Stimulated activated CD4-positive, alpha-beta T cell treated with anti-CD3 and anti-CD28 coated beads, Interleukin-4, amount 100 ng/mL, for 24 hours (primary cell): ENCODE data around the gene RPLP2.
A peak's percentile ranks its signal among the peaks of the same experiment; 100 is the strongest.

Experiments used
- DNase-seq: peaks from one replicate; pipeline ENCODE4 v3.0.0-alpha.2; 2020

Gene RPLP2

DNA sequence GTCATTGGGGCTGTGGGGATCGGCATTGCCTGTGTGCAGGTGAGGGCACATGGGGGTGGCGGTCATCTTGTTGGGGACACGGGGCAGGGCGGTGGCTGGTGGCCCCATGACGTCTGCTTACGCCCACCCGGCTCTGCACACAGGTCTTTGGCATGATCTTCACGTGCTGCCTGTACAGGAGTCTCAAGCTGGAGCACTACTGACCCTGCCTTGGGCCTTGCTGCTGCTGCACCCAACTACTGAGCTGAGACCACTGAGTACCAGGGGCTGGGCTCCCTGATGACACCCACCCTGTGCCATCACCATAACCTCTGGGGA, 28.2 kb downstream of the RPLP2 start:
- no peak for DNase-seq

DNA sequence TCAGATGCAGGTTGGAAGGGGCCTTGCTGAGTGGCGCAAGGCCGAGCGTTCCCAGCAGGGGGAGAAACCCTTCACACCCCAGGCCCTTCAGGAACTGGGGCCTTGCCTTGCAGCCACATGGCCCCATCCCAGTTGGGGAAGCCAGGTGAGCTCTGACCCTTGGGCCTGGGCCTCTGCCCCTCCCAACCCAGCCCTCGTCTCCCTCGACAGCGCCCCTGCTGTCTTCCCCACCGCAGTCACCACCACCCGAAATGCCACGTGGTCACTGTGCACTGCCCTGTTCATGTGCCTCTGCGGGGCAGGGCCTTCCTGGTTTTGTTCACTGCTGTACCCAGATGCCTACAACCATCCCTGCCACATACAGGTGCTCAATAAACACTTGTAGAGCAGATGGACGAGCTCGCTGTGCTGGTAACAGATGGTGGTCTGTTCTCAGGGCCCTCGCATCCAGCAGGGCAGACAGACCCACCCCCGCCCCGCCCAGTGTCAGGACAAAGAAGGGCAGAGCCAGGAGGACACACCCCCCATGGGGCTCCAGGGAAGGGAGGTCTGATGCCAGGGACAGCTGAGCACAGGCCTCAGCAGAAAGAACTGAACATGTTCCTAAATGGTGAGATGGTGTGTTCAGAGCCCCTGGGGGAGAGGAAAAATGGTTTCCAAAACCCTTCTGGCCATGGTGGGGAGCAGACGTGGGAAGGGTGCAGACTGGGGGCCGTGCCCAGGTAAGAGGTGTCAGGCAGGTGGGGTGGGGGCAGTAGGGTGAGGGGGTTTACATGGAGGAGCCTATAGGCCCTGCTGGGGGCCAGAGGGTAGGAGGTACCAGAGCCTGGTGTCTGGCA, 28.9 kb downstream of the RPLP2 start:
- DNase-seq, result no peak

DNA sequence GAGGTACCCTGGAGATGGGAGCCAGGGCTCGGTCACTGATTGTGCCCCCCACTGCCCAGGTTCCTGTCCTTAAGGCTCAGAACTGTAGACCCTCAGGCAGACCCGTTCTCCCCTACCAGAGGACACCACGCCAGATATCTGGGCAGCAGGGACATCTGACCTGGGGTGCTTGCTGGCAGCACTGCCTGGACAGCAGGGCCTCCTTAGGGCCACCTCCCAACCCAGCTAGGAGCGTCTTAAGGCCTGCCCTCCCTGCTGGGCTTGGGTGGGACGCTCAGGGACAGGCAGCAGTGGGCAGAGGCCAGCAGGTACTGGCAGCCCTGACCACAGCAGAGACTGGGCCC, 29.5 kb downstream of the RPLP2 start:
- no peak for DNase-seq

- no peak for DNase-seq
Measured at GRCh38 chr11:839875-840617, 30.3 kb downstream of the RPLP2 start.

GRCh38 chr11:841981-842369, 32.2 kb downstream of the RPLP2 start:
- DNase-seq, result no peak

DNA sequence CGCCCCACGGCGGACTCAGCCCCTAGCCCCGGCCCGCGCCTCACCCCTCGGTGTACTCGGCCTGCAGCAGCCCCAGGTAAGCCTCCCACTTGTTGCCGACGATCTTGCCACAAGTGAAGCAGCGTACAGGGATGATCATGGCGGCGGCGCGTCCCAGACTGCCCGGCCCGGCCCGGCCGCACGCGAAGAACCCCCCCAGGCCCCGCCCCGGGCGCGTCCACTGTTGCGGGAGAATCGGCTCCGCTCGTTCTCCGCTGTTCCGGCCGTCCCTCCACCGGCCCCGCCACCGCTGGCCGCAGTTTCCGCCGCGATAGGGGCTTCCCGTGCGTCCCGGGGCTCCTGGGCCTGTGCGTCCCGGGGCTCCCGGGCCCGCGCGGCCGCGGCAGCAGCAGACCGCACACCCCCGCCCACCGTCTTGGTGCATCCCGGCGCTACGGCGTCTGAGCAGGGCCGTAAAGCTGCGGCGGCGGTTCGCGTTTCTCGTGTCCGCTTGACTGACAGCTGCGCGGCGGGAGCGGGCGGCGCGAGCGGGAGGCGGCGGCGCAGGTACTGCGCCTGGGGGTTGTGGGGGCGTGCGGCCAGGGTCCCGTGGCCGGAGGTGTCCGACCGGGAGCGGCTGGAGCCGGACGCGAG, 32.7 kb downstream of the RPLP2 start, which contains the start of the genes POLR2L and TSPAN4:
Gene POLR2L, minus strand, starts transcription at position 160 of the 633 bp plus-strand sequence. Its CDS starts 21 bp downstream, at position 139.
Gene TSPAN4, plus strand, starts transcription at position 483 of the 633 bp plus-strand sequence. CDS start 7,453 bp downstream, outside the sequence.
- DNase-seq, result peak; percentile 89

GRCh38 chr11:843086-843734, 33.4 kb downstream of the RPLP2 start:
- no peak for DNase-seq

DNA sequence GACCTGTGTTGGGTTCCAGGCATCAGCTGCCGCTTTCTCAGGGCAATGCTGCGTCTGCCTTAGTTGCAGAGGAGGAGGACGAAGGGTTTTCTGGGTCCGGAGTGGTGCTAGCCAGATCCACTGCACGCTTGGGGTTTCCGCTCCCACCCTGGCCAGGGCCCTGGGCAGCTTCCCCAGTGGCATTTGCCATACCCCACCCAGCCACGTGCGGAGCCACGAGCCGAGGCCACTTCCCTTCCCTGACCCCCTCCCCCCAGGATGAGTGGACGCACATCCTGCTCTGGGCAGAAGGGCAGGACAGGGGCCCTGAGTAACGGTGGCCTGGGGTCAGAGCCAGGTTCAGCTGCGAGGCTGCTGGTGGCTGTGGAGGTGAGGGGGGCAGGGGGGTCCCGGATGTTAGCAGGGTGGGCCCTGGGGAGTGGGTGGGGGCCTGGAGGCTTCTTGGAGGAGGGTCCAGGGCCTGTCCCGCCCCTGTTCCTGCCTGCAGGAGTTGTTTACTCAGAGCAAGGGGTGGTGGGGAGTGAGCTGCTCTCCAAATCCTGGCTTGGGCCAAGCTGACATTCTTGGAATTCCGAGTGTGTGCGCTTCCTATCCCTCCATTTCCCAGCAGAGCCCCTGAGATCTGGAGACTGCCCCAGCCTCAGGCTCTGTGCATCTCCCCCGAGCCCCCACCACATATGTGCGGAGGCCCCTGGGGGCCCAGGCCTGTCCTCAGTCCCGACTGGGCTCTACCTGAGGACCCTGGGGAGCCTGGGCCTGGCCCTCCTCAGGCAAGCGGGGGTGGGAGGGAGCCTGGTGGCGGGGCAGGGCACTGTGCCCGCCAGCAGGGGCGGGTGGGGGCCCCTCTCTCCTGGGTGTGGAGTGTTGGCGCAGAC, 34.3 kb downstream of the RPLP2 start:
- DNase-seq, result no peak

DNA sequence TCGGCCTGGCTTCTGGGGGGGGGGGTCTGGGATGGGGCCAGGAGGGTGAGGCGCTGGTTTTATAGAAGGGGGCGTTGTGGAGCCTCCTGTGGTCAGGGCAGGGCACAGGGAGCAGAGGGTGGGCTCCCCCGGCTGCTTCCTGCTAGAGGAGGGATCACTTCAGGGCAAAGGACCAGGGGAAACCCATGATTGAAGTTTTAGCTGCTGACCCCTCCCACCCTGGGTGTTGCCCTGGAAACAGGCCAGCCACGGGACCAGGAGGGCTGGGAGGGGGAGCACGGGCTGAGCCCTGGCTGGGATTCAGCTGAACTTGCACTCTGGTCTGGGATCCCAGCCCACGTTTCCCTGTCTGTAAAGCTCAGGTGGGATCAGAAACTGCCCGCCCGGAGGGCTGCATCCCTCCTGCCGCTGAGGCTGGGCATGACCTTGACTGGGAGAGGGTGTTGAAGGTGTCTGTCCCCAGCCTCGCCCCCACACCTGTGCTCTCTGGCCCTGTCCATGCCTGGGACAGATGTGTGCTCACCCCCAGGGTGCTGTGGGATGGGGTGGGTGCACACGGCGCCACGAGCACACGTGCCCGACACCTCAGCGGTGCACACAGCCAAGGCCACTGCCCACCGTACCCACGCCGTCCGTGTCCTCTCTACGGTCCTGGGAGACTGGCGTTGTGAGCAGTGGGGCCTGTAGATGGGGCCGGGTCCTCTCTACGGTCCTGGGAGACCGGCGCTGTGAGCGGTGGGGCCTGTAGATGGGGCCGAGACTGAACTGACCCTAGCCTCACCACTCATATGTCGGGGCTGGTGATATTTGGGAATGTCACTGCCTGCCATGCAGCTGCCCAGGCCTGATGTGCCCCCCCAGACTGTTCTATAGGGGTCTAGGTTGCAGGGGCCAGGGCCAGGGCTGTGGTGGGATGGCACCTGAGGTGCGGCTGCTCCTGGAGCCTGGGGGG, 35.2 kb downstream of the RPLP2 start:
- DNase-seq, result no peak

DNA sequence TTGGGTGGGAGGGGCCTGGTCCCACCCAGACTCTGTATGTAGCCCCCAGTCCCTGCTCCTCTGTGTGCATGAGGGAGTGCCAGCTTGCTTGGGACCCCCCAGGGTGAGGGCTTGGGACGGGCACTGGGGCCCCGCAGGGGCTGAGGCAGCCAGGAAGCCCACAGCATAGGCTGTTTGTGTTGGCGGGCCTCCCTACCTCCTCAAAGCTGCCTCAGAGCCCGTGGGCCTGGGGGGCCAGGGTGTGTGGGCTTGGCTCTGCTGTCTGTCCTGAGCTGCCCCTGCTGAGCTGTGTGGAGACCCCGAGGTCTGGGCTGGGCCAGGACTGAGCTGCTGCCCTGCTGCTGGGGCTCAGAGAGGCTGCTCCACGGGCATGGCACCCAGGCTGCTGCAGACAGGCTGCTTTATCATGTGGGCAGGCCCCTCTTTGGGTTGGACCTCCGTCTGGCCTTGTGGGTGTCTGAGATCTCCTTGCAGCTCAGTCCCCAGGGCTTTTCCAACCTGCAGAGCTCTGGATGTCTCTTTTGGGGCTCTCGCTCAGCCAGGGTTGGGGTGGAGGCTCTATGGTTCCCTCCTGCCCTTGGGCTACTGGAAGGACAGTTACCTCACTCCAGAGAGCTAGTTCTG, 36.2 kb downstream of the RPLP2 start:
- no peak for DNase-seq

GRCh38 chr11:846496-847098, 36.8 kb downstream of the RPLP2 start:
- no peak for DNase-seq

DNA sequence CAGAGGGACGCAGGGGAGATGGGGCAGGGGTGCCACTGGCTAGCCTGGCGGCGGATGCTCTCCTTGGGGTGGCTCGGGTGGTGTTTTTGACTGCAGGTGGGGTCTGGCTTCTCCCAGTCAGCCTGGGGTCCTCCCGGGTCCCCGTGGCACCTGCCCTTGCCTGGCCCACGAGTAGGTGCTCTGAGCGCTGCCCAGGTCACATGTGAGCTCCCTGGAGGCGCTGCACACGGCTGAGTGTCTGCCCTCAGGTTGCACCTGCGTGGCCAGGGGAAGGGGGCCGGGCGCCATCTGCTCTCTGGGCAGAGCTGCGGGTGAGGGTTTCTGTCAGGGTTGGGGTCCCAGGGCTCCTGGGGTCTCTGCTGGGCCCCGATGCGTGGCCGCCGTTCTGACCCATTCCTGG, 38.1 kb downstream of the RPLP2 start:
- DNase-seq, result no peak

DNA sequence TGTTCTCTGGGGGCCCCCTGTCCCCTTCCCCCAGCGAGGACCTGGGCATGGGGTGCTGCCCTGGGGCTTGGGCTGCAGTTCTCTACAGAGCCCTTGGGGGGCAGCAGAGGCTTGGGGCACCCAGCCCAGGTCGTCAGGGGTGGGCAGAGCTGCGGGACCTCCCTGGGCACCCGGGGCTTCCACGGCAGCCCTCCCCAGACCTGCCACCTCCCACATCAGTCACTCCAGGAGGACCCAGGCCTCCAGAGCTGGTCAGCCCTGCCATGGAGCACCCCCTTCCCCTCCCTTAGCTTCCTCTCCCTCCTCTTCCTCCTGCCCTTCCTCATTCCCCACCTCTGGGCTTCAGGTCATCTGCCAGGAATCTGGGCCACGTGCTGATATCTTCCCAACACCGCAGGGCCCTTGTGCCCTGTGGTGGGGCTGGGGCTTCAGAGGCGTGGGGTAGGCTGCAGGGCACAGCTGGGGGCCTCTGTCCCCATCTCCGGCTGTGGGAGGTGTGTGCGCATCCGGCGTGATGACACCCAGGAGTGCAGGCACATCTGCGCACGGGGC, 38.7 kb downstream of the RPLP2 start:
- peak; percentile 71 for DNase-seq

DNA sequence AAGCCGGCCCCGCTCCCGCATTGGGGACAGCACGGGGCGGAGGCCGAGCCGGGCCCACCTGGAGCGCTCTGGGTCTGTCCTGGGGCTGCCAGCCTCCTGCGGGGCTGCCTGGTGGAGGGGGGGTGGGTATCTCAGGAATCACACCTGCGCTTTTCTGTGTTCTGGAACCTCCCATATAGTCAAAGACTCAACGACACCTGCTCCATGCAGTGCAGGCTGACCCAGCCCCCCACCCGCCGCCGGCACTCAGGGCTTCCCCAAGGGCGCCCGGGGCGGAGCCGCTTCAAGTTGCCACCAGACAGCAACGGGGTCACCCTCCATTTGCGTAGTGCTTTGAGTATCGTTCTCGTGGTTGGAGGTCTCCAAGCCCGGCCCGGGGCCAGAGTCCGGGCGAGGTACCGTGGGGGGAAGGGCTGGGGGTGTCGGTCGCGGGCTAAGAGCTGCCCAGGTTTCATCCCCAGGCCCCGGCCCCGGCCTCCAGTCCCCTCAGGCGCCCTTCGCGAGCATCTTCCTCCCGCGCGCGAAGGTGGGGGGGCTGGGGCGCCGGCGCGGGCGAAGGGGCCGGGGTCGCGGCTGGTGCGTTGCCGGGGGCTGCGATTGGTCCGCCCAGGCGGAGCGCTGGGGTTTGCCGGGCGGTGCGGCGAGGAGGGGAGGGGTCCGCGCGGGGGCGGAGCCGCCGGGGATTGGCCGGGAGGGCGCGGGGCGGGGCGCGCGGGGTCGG, 39.5 kb downstream of the RPLP2 start:
- no peak for DNase-seq

DNA sequence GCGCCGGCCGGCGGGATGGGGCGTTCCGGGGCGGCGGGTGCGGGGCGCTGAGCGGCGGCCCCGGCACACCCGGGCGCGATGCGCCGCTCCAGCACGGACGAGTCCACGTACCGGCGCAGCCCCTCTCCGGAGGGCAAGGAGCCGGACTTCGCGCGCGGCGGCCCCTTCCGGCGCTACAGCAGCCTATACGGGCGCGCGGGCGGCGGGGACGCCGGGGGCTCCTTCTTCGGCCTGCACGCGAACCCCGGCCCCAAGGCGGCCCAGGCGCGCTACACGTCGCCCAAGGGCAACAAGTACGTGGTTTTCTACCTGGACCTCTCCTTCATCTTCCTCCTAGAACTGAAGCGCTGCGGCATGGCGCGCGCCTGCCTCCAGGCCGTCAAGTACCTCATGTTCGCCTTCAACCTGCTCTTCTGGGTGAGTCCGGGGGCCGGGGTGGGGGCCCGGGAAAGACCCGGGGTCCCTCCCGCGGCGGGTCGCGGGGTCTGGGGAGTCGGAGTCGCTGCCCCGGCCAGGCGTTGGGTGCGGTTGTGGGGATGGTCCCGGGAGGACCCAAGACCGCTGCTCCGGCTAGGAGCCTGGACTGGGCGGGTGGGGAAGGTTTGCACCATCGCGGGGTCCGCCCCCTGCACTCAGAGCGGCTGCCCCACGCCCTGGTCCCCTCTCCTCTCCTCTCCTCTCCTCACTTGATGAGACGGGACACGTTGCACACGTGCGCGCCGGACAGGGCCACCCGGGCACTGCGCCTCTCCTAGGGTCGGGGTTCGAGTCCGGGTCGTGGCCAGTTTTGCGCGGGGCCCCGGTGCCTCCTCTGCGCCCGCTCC, 40.4 kb downstream of the RPLP2 start:
- no peak for DNase-seq

DNA sequence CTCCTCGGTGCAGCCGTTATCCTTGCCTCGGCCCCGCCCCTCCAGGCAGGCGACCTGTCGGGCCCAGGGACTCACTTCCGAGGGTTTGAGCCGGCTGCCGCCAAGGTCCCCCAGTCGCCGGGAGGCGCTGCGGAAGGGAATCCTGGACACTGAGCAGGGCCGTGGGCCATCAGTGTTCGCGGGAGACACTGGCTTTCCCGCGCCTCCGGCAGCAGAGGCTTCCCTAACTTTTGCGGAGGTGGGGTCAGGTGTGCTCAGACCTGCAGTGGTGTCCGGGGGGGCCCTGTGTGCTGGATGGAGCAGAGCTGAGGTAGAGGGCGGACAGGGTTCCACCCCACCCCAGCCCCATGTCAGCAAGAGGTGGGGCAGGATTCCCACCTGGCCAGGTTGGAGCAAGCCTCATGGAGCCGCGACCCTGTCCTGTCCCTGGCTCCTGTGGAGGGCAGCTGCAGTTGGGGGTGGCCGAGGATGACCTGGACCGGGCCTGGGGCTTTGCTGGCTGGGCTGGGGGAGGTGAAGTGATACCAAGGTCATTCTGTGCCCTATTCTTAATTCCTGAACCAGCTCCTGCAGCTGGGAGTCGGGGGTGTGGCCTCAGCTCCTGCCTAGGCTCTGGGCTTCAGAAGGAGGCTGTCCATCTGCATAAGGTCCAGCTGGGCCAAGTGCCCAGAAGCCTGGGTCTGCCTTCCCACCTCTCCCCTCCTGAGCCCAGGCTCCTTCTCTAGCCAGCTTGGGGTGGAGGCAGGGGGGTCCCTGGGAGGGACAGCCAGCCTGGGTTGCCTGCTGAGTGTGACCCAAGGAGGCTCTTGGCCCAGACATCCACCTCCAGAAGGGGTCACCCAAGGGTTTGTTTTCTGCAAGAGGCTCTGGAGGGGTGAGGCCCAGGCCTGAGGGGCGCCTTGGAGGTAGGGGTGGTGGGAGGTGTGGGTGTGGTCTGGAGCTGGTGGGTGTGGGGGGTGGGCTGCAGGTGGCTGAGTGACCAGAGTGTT, 41.3 kb downstream of the RPLP2 start:
- DNase-seq, result no peak

- no peak for DNase-seq
Measured at GRCh38 chr11:852762-853161, 43.0 kb downstream of the RPLP2 start.
